ENCODE measurements around the gene HECTD2.
"Not testable (repeated sequence)": the region's sequence is repeated elsewhere in the genome, so short reads cannot be mapped to it uniquely, and the experiment has no call there.

- not testable (repeated sequence) for TF ChIP-seq CTCF, POLR2A, EP300 (IDR thresholded peaks at IDR 0.05)
These were observed 19.7 kb upstream of the HECTD2 start for GRCh38 chr10:91390513-91390825.
